A549 (cell line): ENCODE measurements around the gene TRUB2. TPM values are rescaled to one million over a fixed set of nuclear protein-coding genes. Genes with fewer than 3 reads are reported as not detected.

Experiments
- ATAC-seq, 2 experiments: fragments of 200-7000 bp in 1 of 2; fragments of >200 bp in 1 of 2; cut with Nextera tagmentation in 1 of 2; cut with Tn5 transposase in 1 of 2; 3 replicates each; pipeline versions ENCODE4 v1.8.0 to v1.9.1; 2018 to 2020; ENCODE audit warnings: mild to moderate bottlenecking in 1 of 2, moderate library complexity in 1 of 2
- CTCF ChIA-PET: fragments of 300-600 bp; sonication (Branson Sonifier 250); formaldehyde crosslinking; extraction: SDS; loops from one replicate; lab custom pipeline; 2021; ENCODE audit warnings: antibody characterized with exemption, inconsistent platforms; lab: Yijun Ruan, JAX
- POLR2A ChIA-PET: fragments of 350-600 bp; formaldehyde crosslinking; extraction: SDS; loops from one replicate; lab custom pipeline; 2021; ENCODE audit warnings: antibody characterized with exemption, inconsistent platforms; lab: Yijun Ruan, JAX
- DNase-seq, 2 experiments: peaks; one replicate each; pipeline versions ENCODE4 v3.0.0 to v3.0.0-alpha.2; 2011 to 2016; ENCODE audit warnings: low read depth in 1 of 2, low spot score in 1 of 2
- FAIRE-seq: peaks from 2 replicates; lab custom pipeline; 2011; peaks lifted over from hg19 to GRCh38; lab: Jason Lieb, UNC
- H3K27ac ChIP-seq, 2 experiments: fragments of >200 bp; sonication (Bioruptor Twin); formaldehyde crosslinking; 3 replicates each; pipeline ENCODE4 v1.5.1; 2016 to 2017
- H3K4me1 ChIP-seq: fragments of >200 bp; sonication (Bioruptor Twin); formaldehyde crosslinking; 3 replicates; pipeline ENCODE4 v1.6.1; 2016
- H3K4me2 ChIP-seq: fragments of >200 bp; sonication (Bioruptor Twin); formaldehyde crosslinking; 3 replicates; pipeline ENCODE4 v1.6.1; 2016
- H3K4me3 ChIP-seq: fragments of >200 bp; sonication (Bioruptor Twin); formaldehyde crosslinking; 3 replicates; pipeline ENCODE4 v1.5.1; 2016
- H3K9me3 ChIP-seq: fragments of >200 bp; sonication (Bioruptor Twin); formaldehyde crosslinking; 3 replicates; pipeline ENCODE4 v1.6.1; 2016
- CEBPB ChIP-seq, 2 experiments: fragments of >200 bp in 1 of 2; sonication (Bioruptor Twin) in 1 of 2; formaldehyde crosslinking in 1 of 2; IDR thresholded peaks; 2 replicates each; pipeline ENCODE4 v1.6.1; 2012 to 2016
- CHD4 ChIP-seq: fragments of 200-600 bp; sonication (generic); IDR thresholded peaks from 2 replicates; pipeline ENCODE4 v1.6.1; 2016; ENCODE audit warnings: antibody characterized with exemption, mild to moderate bottlenecking, borderline replicate concordance
- EHF ChIP-seq: fragments of 250-450 bp; sonication (Bioruptor Pico); IDR thresholded peaks from 2 replicates; pipeline ENCODE4 v1.5.0; 2020; ENCODE audit warnings: mild to moderate bottlenecking
- EP300 ChIP-seq, 2 experiments: fragments of >200 bp; sonication (Bioruptor Twin); formaldehyde crosslinking; IDR thresholded peaks; 2 replicates in 1 of 2; 3 replicates in 1 of 2; pipeline ENCODE4 v1.6.1; 2016 to 2017
- FOSB ChIP-seq: fragments of 250-450 bp; sonication (Bioruptor Pico); IDR thresholded peaks from 2 replicates; pipeline ENCODE4 v1.5.0; 2020; ENCODE audit warnings: mild to moderate bottlenecking, moderate library complexity
- FOSL2 ChIP-seq, 2 experiments: fragments of 450-650 bp in 1 of 2; fragments of >200 bp in 1 of 2; sonication (Bioruptor Twin) in 1 of 2; formaldehyde crosslinking; IDR thresholded peaks; 2 replicates each; pipeline versions ENCODE4 v1.5.0 to v1.6.1; 2016 to 2020; ENCODE audit warnings: mild to moderate bottlenecking in 1 of 2, moderate library complexity in 1 of 2
- HOXA7 ChIP-seq: fragments of 250-450 bp; sonication (Bioruptor Pico); IDR thresholded peaks from 2 replicates; pipeline ENCODE4 v1.5.0; 2020; ENCODE audit warnings: mild to moderate bottlenecking, moderate library complexity
- HOXB5 ChIP-seq: fragments of 250-450 bp; sonication (Bioruptor Pico); IDR thresholded peaks from 2 replicates; pipeline ENCODE4 v1.5.0; 2020; ENCODE audit warnings: mild to moderate bottlenecking, moderate library complexity
- JUN ChIP-seq, 2 experiments: fragments of >200 bp; sonication (Bioruptor Twin); formaldehyde crosslinking; IDR thresholded peaks; 2 replicates in 1 of 2; 3 replicates in 1 of 2; pipeline ENCODE4 v1.6.1; 2016 to 2017
- JUNB ChIP-seq: fragments of >200 bp; sonication (Bioruptor Twin); formaldehyde crosslinking; IDR thresholded peaks from 2 replicates; pipeline ENCODE4 v1.6.1; 2016
- KDM1A ChIP-seq: fragments of 200-600 bp; sonication (generic); IDR thresholded peaks from 2 replicates; pipeline ENCODE4 v1.6.1; 2016; ENCODE audit warnings: low read depth, mild to moderate bottlenecking
- MAFK ChIP-seq: fragments of 450-650 bp; IDR thresholded peaks from 2 replicates; pipeline ENCODE4 v1.6.1; 2014; ENCODE audit not compliant: partially characterized antibody
- MYC ChIP-seq: IDR thresholded peaks from 2 replicates; pipeline ENCODE4 v1.6.1; 2012; ENCODE audit warnings: mild to moderate bottlenecking, inconsistent platforms, low read length, improper control_type of control experiment, borderline replicate concordance
- PHF8 ChIP-seq: fragments of 200-600 bp; sonication (generic); IDR thresholded peaks from 2 replicates; pipeline ENCODE4 v1.6.1; 2016; ENCODE audit warnings: low read depth, mild to moderate bottlenecking, antibody characterized with exemption, moderate library complexity, borderline replicate concordance
- POLR2A ChIP-seq: IDR thresholded peaks from 2 replicates; pipeline ENCODE4 v1.6.1; 2012; ENCODE audit warnings: mild to moderate bottlenecking, low read length
- POLR2AphosphoS2 ChIP-seq: conservative IDR thresholded peaks from 2 replicates; pipeline ENCODE4 v1.6.1; 2012; ENCODE audit warnings: low read length, improper control_type of control experiment, inconsistent platforms
- RAD21 ChIP-seq, 2 experiments: fragments of >200 bp in 1 of 2; sonication (Bioruptor Twin) in 1 of 2; formaldehyde crosslinking in 1 of 2; IDR thresholded peaks in 1 of 2; conservative IDR thresholded peaks in 1 of 2; 2 replicates in 1 of 2; 3 replicates in 1 of 2; pipeline ENCODE4 v1.6.1; 2012 to 2018; ENCODE audit warnings: inconsistent platforms in 1 of 2
- SREBF2 ChIP-seq: fragments of 450-650 bp; IDR thresholded peaks from 2 replicates; pipeline ENCODE4 v1.6.1; 2014; ENCODE audit warnings: mild to moderate bottlenecking, moderate library complexity
- TFCP2L1 ChIP-seq: fragments of 250-450 bp; sonication (Bioruptor Pico); IDR thresholded peaks from 2 replicates; pipeline ENCODE4 v1.5.0; 2021; ENCODE audit warnings: mild to moderate bottlenecking
- WGBS: methylation state at CpG from one replicate; pipeline ENCODE4 v1.1.6; 2017; ENCODE audit errors: missing lambda C conversion rate; 5-methylcytosine and 5-hydroxymethylcytosine counted together
- polyA plus RNA-seq, 4 experiments: library from polyadenylated mRNA; depleted of rRNA in 3 of 4; stranded (reverse); fragments of >200 nt; fragmentation: RNase III in 1 of 4; extraction: RNeasy Plus Mini Kit Qiagen cat#74134 plus additional on column Dnase treatment in 1 of 4; gene quantifications; 2 replicates in 3 of 4; 3 replicates in 1 of 4; pipeline ENCODE4 v1.2.3, GENCODE V29; 2011 to 2017
- TF ChIP-seq, protein P1 (sequence below): fragments of >200 bp; sonication (Bioruptor Twin); formaldehyde crosslinking; IDR thresholded peaks from 3 replicates; pipeline ENCODE4 v1.5.1; 2016
- TF ChIP-seq, protein P2 (sequence below): IDR thresholded peaks from 2 replicates; pipeline ENCODE4 v1.6.1; 2012
- TF ChIP-seq, protein P3 (sequence below): fragments of 250-450 bp; sonication (Bioruptor Pico); IDR thresholded peaks from 2 replicates; pipeline ENCODE4 v1.5.0; 2021; ENCODE audit warnings: mild to moderate bottlenecking, moderate library complexity, borderline replicate concordance
- TF ChIP-seq, protein P4 (sequence below): fragments of 250-450 bp; sonication (Bioruptor Pico); IDR thresholded peaks from 2 replicates; pipeline ENCODE4 v1.5.0; 2020; ENCODE audit warnings: low read depth, mild to moderate bottlenecking, moderate library complexity

Gene TRUB2
- polyA plus RNA-seq, 2 of the 4 experiments (the other 2 are of a cell fraction) = 29.0 to 38.7 TPM

DNA sequence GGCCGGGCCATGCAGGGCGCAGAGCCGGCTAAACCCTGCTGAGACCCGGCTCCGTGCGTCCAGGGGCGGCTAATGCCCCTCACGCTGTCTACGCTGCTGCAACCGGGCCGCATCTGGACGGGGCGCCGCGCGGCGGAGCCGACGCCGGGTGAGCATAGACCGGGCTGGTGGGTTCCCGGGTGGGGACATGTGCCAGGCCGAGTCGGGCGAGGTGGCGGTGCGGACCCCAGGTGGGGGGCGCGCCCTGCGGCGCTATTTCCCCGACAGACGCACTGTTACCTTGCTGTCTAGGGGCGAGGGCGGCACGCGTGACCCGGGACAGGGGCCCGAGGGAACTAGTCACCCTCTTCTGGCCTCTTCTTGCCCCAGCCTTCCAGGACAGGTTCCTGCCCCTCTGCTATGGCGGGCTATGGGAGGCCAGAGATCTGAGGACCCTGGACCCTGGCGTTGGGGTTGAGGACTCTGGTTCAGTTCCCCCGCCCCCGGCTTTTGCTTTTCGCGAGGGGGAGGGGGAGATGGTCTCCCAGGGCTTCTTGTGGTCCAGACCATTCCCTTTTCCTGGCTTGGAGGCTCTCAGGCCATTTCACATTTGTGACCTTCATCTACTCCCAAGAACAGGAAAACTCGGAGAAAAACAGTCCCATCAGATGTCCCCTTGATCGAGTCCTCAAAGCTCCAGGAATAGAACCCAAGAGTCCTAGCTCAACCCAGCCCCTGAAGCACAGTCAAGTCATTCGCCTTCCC lies 18.6 kb upstream of the TRUB2 start:
- H3K4me1 ChIP-seq = 0 out of 3 replicates have a peak, but pooled peaks cover 4% of the 10 kb centered on the region
- TF ChIP-seq HOXA7 (CRISPR knock-in tag) (no peak), MYC (no peak), FOSL2 (IDR thresholded peaks at IDR 0.05) (no peak), FOSL2 (CRISPR knock-in tag; IDR thresholded peaks at IDR 0.05) (no peak), RAD21 (conservative IDR thresholded peaks at IDR 0.05 in 1 of 2, IDR thresholded peaks at IDR 0.05 in 1 of 2) (no peak), TFCP2L1 (CRISPR knock-in tag) (0 out of 2 replicates have a peak, but pooled peaks have one; percentile 47), EP300 (IDR thresholded peaks at IDR 0.05) (no peak), JUNB (no peak)
- TF ChIP-seq, protein P1, sequence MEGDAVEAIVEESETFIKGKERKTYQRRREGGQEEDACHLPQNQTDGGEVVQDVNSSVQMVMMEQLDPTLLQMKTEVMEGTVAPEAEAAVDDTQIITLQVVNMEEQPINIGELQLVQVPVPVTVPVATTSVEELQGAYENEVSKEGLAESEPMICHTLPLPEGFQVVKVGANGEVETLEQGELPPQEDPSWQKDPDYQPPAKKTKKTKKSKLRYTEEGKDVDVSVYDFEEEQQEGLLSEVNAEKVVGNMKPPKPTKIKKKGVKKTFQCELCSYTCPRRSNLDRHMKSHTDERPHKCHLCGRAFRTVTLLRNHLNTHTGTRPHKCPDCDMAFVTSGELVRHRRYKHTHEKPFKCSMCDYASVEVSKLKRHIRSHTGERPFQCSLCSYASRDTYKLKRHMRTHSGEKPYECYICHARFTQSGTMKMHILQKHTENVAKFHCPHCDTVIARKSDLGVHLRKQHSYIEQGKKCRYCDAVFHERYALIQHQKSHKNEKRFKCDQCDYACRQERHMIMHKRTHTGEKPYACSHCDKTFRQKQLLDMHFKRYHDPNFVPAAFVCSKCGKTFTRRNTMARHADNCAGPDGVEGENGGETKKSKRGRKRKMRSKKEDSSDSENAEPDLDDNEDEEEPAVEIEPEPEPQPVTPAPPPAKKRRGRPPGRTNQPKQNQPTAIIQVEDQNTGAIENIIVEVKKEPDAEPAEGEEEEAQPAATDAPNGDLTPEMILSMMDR = no peak
- TF ChIP-seq, protein P2, sequence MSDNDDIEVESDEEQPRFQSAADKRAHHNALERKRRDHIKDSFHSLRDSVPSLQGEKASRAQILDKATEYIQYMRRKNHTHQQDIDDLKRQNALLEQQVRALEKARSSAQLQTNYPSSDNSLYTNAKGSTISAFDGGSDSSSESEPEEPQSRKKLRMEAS = peak; percentile 13; the same call in 1 of the 2 replicates
- TF ChIP-seq, protein P3, sequence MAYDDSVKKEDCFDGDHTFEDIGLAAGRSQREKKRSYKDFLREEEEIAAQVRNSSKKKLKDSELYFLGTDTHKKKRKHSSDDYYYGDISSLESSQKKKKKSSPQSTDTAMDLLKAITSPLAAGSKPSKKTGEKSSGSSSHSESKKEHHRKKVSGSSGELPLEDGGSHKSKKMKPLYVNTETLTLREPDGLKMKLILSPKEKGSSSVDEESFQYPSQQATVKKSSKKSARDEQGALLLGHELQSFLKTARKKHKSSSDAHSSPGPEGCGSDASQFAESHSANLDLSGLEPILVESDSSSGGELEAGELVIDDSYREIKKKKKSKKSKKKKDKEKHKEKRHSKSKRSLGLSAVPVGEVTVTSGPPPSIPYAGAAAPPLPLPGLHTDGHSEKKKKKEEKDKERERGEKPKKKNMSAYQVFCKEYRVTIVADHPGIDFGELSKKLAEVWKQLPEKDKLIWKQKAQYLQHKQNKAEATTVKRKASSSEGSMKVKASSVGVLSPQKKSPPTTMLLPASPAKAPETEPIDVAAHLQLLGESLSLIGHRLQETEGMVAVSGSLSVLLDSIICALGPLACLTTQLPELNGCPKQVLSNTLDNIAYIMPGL (CRISPR knock-in tag) = no peak
- TF ChIP-seq, all 56 proteins: peak for 2
- POLR2A ChIA-PET = interaction anchor here (0.6 to 2.0 kb wide), 10 partner anchors 11 to 150 kb away, joined by 3 to 13 read pairs (median 4); partner anchors contain the start of genes GOLGA2, SWI5 and URM1
- peak in 1 of 2 experiments; percentile 20 for DNase-seq
- Histone ChIP-seq H3K4me2 (peak overlapping the region; percentile 99), H3K9me3 (no peaks in the 10 kb centered on the region), H3K4me3 (peak overlapping the region; percentile 90), H3K27ac (peak overlapping the region; percentile 89 to 92)
- no peak for FAIRE-seq
- CTCF ChIA-PET = interaction anchor here (0.6 to 7.2 kb wide), 29 partner anchors 8 to 152 kb away, joined by 3 to 206 read pairs (median 5); partner anchors contain the start of genes COQ4, TRUB2 and URM1
- WGBS = 3% methylated on average over 16 of the region's 48 CpGs
- peak; percentile 36 to 73 for ATAC-seq

DNA sequence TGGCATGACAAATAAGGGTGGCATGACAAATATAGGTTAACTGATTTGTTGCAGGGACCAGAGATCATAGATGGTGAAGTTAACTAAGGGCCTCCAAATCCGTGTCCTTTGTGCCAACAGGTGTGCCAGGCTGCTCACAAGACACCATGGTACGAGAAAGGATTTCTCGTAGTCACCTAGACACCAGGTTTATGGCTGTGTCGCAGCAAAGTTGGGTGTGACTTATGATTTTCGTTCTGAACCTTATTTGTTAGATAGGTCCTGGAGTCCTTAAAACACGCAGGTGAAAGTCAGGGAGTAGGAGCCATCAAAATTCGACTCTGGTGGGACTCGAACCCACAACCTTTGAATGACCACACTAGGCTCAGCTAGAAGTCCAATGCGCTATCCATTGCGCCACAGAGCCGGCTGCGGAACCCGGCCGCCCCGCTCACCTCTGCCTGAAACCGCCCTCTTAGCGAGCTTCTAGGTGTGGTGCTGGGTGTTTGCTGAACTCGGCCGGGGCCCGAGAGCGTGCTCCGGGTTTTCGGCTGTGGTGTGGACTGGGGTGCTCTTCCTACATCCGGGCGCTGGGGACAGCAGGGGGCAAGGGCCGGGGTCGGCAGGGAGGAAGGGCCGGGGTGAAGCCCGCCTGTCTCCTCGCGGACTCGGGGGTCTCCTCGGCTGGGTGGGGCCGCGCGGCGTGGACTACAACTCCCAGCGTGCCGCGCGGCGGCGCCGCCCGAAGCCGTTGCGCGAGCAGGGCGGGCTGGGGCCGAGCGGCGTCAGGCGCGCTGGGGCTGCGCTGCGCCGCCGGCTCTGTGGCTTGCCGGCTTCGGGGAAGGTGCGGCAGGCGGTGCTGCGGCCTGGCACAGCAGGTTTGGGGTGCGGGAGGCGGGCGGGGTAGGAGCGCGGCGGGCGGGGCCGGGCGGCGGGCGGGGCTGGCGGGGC lies 17.8 kb upstream of the TRUB2 start, which contains the start of gene SLC27A4:
SLC27A4 (plus strand) TSS at position 767 of the 930 bp plus-strand sequence. CDS start 2,606 bp downstream, outside the sequence.
- peak; percentile 86 to 89 for ATAC-seq
- TF ChIP-seq MAFK (no peak), TFCP2L1 (CRISPR knock-in tag) (peak; percentile 89), FOSB (CRISPR knock-in tag) (no peak), JUN (IDR thresholded peaks at IDR 0.05) (no peak; a peak in 1 of 5 replicates), HOXB5 (CRISPR knock-in tag) (no peak), CEBPB (IDR thresholded peaks at IDR 0.05) (peak; percentile 40 to 87; a peak in 3 of 4 replicates), SREBF2 (peak; percentile 80), POLR2AphosphoS2 (peak; percentile 99), KDM1A (peak; percentile 56), EHF (0 out of 2 replicates have a peak, but pooled peaks have one; percentile 23), PHF8 (peak; percentile 40; the same call in 1 of the 2 replicates), POLR2A (peak; percentile 57), FOSL2 (IDR thresholded peaks at IDR 0.05) (no peak), FOSL2 (CRISPR knock-in tag; IDR thresholded peaks at IDR 0.05) (no peak), CHD4 (peak; percentile 72; the same call in 1 of the 2 replicates)
- TF ChIP-seq, protein P4, sequence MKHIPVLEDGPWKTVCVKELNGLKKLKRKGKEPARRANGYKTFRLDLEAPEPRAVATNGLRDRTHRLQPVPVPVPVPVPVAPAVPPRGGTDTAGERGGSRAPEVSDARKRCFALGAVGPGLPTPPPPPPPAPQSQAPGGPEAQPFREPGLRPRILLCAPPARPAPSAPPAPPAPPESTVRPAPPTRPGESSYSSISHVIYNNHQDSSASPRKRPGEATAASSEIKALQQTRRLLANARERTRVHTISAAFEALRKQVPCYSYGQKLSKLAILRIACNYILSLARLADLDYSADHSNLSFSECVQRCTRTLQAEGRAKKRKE = no peak
- TF ChIP-seq, protein P2 = peak; percentile 62
- TF ChIP-seq, protein P3 (CRISPR knock-in tag) = peak; percentile 80; the same call in 1 of the 2 replicates
- peak within 1 kb of the TSS; percentile 89 to 92 for H3K27ac ChIP-seq
- peak; percentile 81 to 93 for DNase-seq
- POLR2A ChIA-PET = interaction anchor here (1.0 to 2.0 kb wide), 4 partner anchors 10 to 45 kb away, joined by 3 to 13 read pairs (median 4); partner anchors contain the start of gene URM1
- no peak for FAIRE-seq
- no peaks in the 10 kb centered on the region for H3K9me3 ChIP-seq
- H3K4me1 ChIP-seq = 0 out of 3 replicates have a peak, but pooled peaks cover 4% of the 10 kb centered on the region
- peak within 1 kb of the TSS; percentile 90 for H3K4me3 ChIP-seq
- 3% methylated on average over 15 of the region's 75 CpGs for WGBS
- CTCF ChIA-PET = interaction anchor here (0.9 to 1.4 kb wide), 4 partner anchors 44 to 64 kb away, joined by 3 read pairs; partner anchors contain the start of genes GOLGA2 and SWI5
- peak within 1 kb of the TSS; percentile 99 for H3K4me2 ChIP-seq
